GM19023 (cell line): Measurements from ENCODE around the gene PLIN4.

ENCODE experiments used
- ATAC-seq: cut with Tn5 transposase; IDR thresholded peaks from one replicate; pipeline ENCODE4 v1.9.1; 2021; ENCODE audit warnings: mild to moderate bottlenecking, moderate library complexity; ENCODE audit not compliant: unreplicated experiment

The PLIN4 gene

GRCh38 chr19:4493104-4493928, 25.0 kb downstream of the PLIN4 start:
- no peak for ATAC-seq

GRCh38 chr19:4492337-4493103, 25.8 kb downstream of the PLIN4 start:
- no peak for ATAC-seq

GRCh38 chr19:4491446-4491845, 26.8 kb downstream of the PLIN4 start:
- ATAC-seq, result no peak

GRCh38 chr19:4488496-4488895, 29.8 kb downstream of the PLIN4 start:
- ATAC-seq, result no peak

GRCh38 chr19:4487572-4487971, 30.7 kb downstream of the PLIN4 start:
- no peak for ATAC-seq

- no peak for ATAC-seq
Measured at GRCh38 chr19:4483385-4483784, 34.9 kb downstream of the PLIN4 start.

GRCh38 chr19:4482721-4483364, 35.4 kb downstream of the PLIN4 start:
- ATAC-seq, result no peak

GRCh38 chr19:4477034-4477801, 41.1 kb downstream of the PLIN4 start:
- no peak for ATAC-seq

GRCh38 chr19:4474514-4475022, 43.7 kb downstream of the PLIN4 start:
- no peak for ATAC-seq

- ATAC-seq, result no peak
Measured at GRCh38 chr19:4473763-4474513, 44.3 kb downstream of the PLIN4 start.

GRCh38 chr19:4473011-4473762, 45.1 kb downstream of the PLIN4 start:
- no peak for ATAC-seq

- no peak for ATAC-seq
Measured at GRCh38 chr19:4472174-4472974, 45.9 kb downstream of the PLIN4 start, which contains the start of gene HDGFL2. HDGFL2 (plus strand) TSS chr19:4472297; CDS start chr19:4472351, 54 bp downstream.

- peak; percentile 86 for ATAC-seq
Measured at GRCh38 chr19:4471403-4472173, 46.7 kb downstream of the PLIN4 start.

GRCh38 chr19:4467835-4468234, 50.5 kb downstream of the PLIN4 start:
- ATAC-seq, result no peak

GRCh38 chr19:4464815-4465581, 53.3 kb downstream of the PLIN4 start:
- no peak for ATAC-seq

GRCh38 chr19:4457654-4458395, 60.5 kb downstream of the PLIN4 start, which contains the start of gene UBXN6:
UBXN6 (minus strand) TSS chr19:4457794; CDS start chr19:4457697, 97 bp downstream.
- ATAC-seq, result peak; percentile 90
